GM21723 (cell line): ENCODE data around the gene SPO11.

Experiments used
- ATAC-seq: cut with Tn5 transposase; IDR thresholded peaks from one replicate; pipeline ENCODE4 v1.9.1; 2021; ENCODE audit warnings: mild to moderate bottlenecking, moderate library complexity; ENCODE audit not compliant: unreplicated experiment

SPO11 gene

GRCh38 chr20:57309544-57310115 lies 20.0 kb upstream of the SPO11 start:
- no peak for ATAC-seq

- ATAC-seq = no peak
These were observed 18.6 kb upstream of the SPO11 start for GRCh38 chr20:57310821-57311514.

- no peak for ATAC-seq
These were observed 17.5 kb upstream of the SPO11 start for GRCh38 chr20:57312138-57312537.

GRCh38 chr20:57313230-57313629 lies 16.4 kb upstream of the SPO11 start:
- ATAC-seq = no peak

DNA sequence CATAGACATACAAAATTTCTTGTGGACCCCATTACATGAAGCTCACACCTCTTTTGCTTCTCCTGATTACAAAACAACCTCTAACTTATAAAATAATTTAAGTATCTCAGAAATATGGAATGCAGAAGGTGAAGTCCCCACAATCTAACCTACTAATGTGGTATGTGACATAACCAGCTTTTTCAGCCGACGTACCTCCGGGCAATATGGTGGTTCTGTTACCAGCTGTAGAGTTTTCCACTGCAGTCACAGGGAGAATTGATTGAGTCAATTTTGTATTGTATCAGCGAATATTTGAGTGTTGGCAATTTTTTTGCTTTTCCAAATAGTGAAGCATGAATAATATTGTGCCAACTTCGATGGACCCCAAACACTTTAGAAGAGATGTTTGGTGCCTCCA lies 15.7 kb upstream of the SPO11 start:
- ATAC-seq = no peak

DNA sequence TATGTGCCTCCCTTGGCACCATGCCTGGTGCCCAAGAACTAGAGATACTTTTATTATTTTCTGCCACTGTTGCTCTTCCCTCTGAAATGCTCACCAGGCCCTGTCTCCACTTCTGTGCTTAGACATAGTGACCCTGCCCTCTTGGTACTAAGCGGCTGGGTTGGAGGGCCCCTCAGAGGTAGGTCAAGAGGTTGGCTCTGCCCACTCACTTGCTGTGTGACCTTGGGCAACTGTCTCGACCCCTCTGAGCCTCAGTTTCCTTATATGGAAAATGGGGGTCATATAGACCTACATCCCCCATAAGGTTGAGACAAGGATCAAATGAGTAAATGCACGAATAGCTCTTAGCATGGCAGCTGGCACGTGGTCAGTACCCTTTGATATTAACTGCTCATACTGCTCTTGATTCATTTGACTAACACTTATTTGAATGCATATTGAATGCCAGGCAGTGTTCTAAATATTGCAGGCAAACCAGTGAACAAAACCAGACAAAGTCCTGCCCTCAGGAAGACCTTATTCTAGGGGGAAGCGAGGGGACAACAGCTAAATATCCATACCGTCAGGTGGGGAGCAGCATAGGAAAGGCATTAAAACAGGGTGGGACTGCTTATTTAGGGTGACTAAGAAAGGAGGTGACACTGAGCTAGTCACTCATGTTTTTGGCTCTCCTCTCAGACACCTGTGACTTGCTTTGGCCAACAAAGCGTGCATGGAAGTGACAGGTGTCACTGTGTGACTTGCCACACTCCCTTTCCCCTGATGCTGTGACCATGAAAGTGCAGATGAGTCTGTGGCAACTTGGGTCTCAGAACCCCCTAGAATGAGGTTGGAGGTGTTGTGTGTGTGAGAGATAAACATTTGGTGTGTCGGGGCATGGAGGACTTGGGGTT lies 14.3 kb upstream of the SPO11 start:
- ATAC-seq = no peak

- ATAC-seq = no peak
These were observed 13.6 kb upstream of the SPO11 start for GRCh38 chr20:57315976-57316480.

DNA sequence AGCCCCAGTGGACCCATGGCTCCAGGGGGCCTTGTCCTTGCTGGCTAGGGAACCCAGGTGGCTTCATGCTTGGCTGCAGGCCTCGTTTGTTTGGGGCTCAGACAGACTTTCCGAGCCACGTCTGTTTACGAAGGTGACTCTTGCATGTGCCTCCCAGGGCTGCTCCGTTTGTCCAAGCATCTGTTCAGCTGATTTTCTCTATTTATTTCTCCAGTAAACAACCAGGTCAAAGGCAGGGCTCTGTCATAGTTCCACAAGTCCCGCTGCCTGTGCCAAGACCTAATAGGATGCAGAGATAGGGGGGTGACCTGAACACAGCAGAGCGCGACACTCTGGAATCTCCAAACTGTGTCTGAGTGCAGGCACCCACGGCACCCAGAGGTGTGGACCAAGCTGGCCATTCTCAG lies 12.8 kb upstream of the SPO11 start:
- ATAC-seq = no peak

DNA sequence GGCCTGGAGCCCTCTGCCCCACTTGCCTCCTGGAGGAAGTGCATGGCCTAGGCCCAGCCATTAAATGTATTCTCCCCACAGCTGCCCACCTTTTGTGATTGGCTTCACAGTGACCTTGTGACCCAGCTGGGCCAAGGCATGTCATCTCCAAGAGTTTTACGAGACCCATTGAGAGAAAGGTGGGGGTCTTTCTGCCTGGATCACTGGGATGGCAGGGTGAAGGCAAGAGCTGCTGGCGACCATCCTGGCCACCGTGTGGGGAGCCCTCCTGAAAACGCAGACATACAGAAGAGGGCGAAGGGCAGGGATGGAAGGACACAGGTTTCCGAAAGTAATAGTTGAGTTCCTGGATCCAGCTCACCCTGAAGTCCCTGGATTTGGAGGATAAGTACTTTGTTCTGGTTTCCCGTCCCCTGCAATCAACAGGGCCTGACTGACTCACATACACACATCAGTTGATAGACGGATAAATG lies 12.3 kb upstream of the SPO11 start:
- no peak for ATAC-seq

- ATAC-seq = no peak
These were observed 11.7 kb upstream of the SPO11 start for GRCh38 chr20:57317789-57318371.

- no peak for ATAC-seq
These were observed 10.0 kb upstream of the SPO11 start for GRCh38 chr20:57319584-57319983.

- no peak for ATAC-seq
These were observed 9.2 kb upstream of the SPO11 start for GRCh38 chr20:57320358-57320757.

DNA sequence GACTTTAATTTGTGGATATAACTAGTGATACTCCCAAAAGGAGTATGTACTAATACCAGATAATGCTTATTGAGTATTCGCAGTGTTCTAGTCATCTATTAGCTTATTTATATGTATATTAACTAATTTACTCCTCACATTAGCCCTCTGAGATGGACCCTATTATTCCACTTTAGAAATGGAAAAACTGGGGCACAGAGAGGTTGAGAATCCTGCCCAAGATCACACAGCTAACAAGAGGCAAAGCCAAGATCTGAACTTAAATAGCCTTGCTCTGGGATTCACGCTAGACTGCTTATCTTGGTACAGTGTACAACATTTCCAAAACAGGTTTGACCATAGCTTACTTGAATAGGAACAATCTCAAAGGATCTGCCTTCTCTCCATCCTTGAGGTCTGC lies 8.5 kb upstream of the SPO11 start:
- ATAC-seq = no peak

DNA sequence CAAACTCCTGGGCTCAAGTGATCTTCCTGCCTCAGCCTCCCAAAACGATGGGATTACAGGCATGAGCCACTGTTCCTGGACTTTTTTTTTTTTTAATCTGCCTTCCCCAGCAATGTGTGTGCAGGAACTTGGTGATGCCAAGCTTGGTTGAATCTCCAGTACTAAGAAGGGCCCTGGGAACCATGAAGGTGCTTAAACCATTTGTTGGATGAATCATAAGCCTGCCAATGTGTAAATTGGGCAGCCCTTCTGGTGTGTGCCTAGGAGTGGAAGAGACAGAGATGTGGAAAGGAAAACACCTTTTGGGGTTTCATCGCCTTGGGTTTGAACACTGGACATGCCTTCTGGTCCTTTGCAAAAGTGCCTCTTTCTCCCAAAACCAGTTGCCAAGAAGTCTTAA lies 7.1 kb upstream of the SPO11 start:
- no peak for ATAC-seq

GRCh38 chr20:57323034-57323433 lies 6.6 kb upstream of the SPO11 start:
- ATAC-seq = no peak

DNA sequence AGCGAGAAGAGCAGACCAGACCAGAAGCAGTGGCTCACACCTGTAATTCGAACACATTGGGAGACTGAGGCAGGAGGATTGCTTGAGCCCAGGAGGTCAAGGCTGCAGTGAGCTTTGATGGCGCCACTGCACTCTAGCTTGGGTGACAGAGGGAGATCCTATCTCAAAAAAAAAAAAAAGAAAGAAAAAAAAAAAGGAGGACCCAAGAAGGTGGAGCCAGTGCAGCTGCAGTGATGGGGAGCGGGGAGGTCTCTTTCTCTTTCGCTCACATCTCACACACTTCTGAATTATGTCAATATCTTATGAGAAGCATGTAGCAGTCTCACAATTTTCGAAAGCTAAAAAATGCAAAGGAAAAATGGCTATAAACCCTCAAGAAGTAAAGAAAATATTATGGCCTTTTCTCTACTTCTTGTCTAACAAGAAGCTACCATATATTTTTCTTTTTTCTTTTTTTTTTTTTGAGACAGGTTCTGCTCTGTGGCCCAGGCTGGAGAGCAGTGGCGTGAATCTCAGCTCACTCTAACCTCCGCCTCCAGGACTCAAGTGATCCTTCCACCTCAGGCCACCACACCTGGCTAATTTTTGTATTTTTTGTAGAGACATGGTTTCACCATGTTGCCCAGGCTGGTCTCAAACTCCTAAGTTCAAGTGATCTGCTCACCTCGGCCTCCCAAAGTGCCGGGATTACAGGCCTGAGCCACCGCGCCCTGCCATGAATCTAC lies 3.8 kb upstream of the SPO11 start:
- ATAC-seq = no peak

DNA sequence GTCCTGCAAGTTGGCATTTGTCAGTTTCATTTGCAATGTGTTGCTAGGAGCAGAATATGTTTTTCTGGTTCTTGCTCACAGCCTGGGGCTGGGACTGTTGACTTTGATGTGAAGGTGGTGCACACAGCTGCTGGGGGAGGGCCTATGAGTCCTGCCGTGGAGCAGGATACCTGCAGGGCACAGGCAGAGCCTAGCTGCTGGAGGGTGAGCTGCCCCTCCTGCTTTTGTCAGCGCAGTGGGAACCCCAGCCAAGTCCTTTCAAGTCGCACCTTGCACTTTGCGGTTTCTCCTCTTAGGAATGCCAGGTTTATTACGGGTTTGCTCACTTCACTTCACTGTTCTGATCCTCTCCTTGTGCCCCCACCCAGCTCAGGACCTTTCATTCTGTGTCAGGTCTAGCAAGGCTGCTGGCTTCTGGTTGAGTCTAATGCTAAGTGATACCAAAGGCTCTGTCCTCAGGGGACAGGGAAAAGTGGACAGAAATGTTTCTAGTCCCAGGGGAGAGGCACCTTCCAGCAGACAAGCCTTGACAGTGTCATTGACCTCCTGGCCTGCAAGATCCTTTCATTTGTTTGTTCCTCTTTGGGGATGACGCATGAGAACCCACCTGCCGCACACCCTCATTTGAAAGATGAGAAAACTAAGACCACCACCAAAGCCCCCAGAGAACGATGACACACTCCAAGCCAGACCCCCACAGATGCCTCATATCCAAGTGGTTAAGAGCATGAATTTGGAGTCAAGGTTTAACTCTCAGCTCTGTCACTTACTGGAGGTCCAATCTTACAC lies 2.7 kb upstream of the SPO11 start:
- ATAC-seq = no peak

GRCh38 chr20:57327820-57328219 lies 1.8 kb upstream of the SPO11 start:
- no peak for ATAC-seq

DNA sequence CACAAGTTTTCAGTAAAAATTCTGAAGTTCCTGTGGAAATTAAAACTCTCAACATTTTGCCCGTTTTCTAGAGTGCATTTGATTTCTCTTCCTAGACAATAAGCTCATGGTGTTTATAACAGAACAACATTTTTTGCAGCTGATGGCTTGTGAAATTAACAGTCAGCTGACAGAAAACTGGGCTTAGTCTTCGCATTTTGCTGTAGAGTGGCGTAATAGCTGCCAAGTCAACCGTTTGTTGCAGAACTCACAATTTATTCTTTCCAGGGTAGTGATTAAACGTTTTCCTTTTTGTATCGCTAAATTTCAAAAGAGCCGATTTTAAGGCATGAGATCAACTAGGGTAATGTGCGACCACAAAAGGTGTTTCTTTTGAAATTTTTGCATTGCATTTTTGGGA lies 1.4 kb downstream of the SPO11 start:
- no peak for ATAC-seq
